Hepatocyte (in vitro differentiated cells): ENCODE results near the gene C7orf25. TPM values are rescaled to one million over a fixed set of nuclear protein-coding genes. Genes with fewer than 3 reads are reported as not detected.

Experiments used
- DNase-seq: peaks from one replicate; pipeline ENCODE4 v3.0.0-alpha.2; 2016; ENCODE audit warnings: low spot score
- H2AFZ ChIP-seq: fragments of 200-600 bp; sonication (generic); 2 replicates; pipeline ENCODE4 v1.6.0; 2016; ENCODE audit warnings: antibody characterized with exemption, mild to moderate bottlenecking
- H3K27ac ChIP-seq: fragments of 200-600 bp; sonication (generic); 2 replicates; pipeline ENCODE4 v1.5.1; 2016; ENCODE audit warnings: mild to moderate bottlenecking
- H3K27me3 ChIP-seq: fragments of 200-600 bp; sonication (generic); 2 replicates; pipeline ENCODE4 v1.6.1; 2016
- H3K36me3 ChIP-seq: fragments of 200-600 bp; sonication (generic); replicated peaks from 2 replicates; pipeline ENCODE4 v1.5.1; 2016; ENCODE audit warnings: low read depth; ENCODE audit not compliant: insufficient read depth
- H3K4me1 ChIP-seq: fragments of 200-600 bp; sonication (generic); 2 replicates; pipeline ENCODE4 v1.5.1; 2016; ENCODE audit warnings: mild to moderate bottlenecking, moderate library complexity; ENCODE audit not compliant: insufficient read depth
- H3K4me2 ChIP-seq: fragments of 200-600 bp; sonication (generic); 2 replicates; pipeline ENCODE4 v1.6.0; 2016
- H3K4me3 ChIP-seq: fragments of 200-600 bp; sonication (generic); 2 replicates; pipeline ENCODE4 v1.5.1; 2016; ENCODE audit warnings: mild to moderate bottlenecking
- H3K79me2 ChIP-seq: fragments of 200-600 bp; sonication (generic); 2 replicates; pipeline ENCODE4 v1.6.0; 2017; ENCODE audit warnings: mild to moderate bottlenecking
- H3K9me2 ChIP-seq: fragments of 200-600 bp; sonication (generic); replicated peaks from 2 replicates; pipeline ENCODE4 v1.6.0; 2017; ENCODE audit warnings: mild to moderate bottlenecking; ENCODE audit not compliant: insufficient read depth
- H3K9me3 ChIP-seq: fragments of 200-600 bp; sonication (generic); 2 replicates; pipeline ENCODE4 v1.5.1; 2016; ENCODE audit warnings: low read depth, mild to moderate bottlenecking
- H4K20me1 ChIP-seq: fragments of 200-600 bp; sonication (generic); 2 replicates; pipeline ENCODE4 v1.6.0; 2016; ENCODE audit warnings: mild to moderate bottlenecking; ENCODE audit not compliant: insufficient read depth, poor library complexity, severe bottlenecking
- CTCF ChIP-seq: fragments of 200-600 bp; sonication (generic); IDR thresholded peaks from 2 replicates; pipeline ENCODE4 v1.5.1; 2016; ENCODE audit warnings: antibody characterized with exemption, mild to moderate bottlenecking; ENCODE audit not compliant: poor library complexity
- EZH2 ChIP-seq: fragments of 200-600 bp; sonication (generic); IDR thresholded peaks from 2 replicates; pipeline ENCODE4 v1.6.1; 2016; ENCODE audit warnings: antibody characterized with exemption, mild to moderate bottlenecking, borderline replicate concordance
- EZH2phosphoT487 ChIP-seq: fragments of 200-600 bp; sonication (generic); IDR thresholded peaks from one replicate; pipeline ENCODE4 v1.6.1; 2018; ENCODE audit warnings: antibody characterized with exemption, mild to moderate bottlenecking, low read depth, moderate library complexity; ENCODE audit not compliant: unreplicated experiment, severe bottlenecking
- whole genome bisulfite sequencing: methylation state at CpG from one replicate; pipeline ENCODE4 v1.1.6; 2016; ENCODE audit warnings: low lambda C conversion rate; ENCODE audit errors: missing lambda C conversion rate; 5-methylcytosine and 5-hydroxymethylcytosine counted together
- polyA plus RNA-seq: library from polyadenylated mRNA; unstranded; fragments of >200 nt; fragmentation: Nextera tagmentation; extraction: Ambion mirVana; gene quantifications from 2 replicates; pipeline ENCODE4 v1.2.1, GENCODE V29; 2016
- total RNA-seq: library from RNA; depleted of rRNA; stranded (reverse); fragments of >200 nt; gene quantifications from 2 replicates; pipeline ENCODE4 v1.2.3, GENCODE V29; 2014

Gene C7orf25
- total and polyA plus RNA-seq, 2 experiments from 2014 or later, result 2.4 to 5.9 TPM

DNA sequence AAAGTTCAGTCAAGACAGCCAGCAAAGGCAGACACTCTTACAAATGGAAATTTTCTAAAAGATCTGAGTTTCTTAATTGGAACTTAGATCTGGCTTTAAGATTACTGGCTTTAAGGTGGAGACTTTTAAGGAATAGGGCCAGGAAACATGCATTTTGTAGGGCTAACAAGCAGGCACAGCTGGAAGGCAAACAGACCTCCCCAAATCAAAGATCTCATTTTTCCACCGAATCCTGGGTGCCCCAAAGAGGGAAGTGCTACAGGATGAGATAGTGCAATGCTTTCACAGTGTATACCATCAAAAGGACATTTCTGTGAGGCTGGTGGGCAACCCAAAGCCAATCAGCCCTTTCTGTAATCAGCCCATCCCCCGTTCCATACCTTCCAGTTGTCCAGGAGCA lies 47.7 kb upstream of the C7orf25 start:
- Histone ChIP-seq H3K4me2 (no peak overlapping the region), H2AFZ (no peak overlapping the region), H3K79me2 (no peaks in the 10 kb centered on the region), H3K27me3 (no peaks in the 10 kb centered on the region), H3K4me3 (no peak overlapping the region), H4K20me1 (no peaks in the 10 kb centered on the region), H3K9me2 (no peaks in the 10 kb centered on the region), H3K36me3 (no peaks in the 10 kb centered on the region), H3K27ac (no peak overlapping the region), H3K9me3 (no peaks in the 10 kb centered on the region), H3K4me1 (no peaks in the 10 kb centered on the region)
- 88% methylated on average over 2 of the region's 2 CpGs for WGBS
- TF ChIP-seq EZH2 (no peak), EZH2phosphoT487 (no peak), CTCF (no peak)
- DNase-seq, result no peak

- TF ChIP-seq EZH2phosphoT487 (no peak), EZH2 (no peak), CTCF (no peak)
- no peaks in the 10 kb centered on the region for H3K9me2 ChIP-seq
- no peak overlapping the region for H2AFZ ChIP-seq
- no peaks in the 10 kb centered on the region for H3K79me2 ChIP-seq
- DNase-seq, result no peak
- no peak overlapping the region for H3K4me3 ChIP-seq
- no peaks in the 10 kb centered on the region for H3K36me3 ChIP-seq
- no peaks in the 10 kb centered on the region for H3K27me3 ChIP-seq
- H3K9me3 ChIP-seq, result no peaks in the 10 kb centered on the region
- H3K27ac ChIP-seq, result no peak overlapping the region
- H3K4me1 ChIP-seq, result no peaks in the 10 kb centered on the region
- H3K4me2 ChIP-seq, result no peak overlapping the region
- H4K20me1 ChIP-seq, result no peaks in the 10 kb centered on the region
Observed at GRCh38 chr7:42956062-42956461, 44.2 kb upstream of the C7orf25 start.

DNA sequence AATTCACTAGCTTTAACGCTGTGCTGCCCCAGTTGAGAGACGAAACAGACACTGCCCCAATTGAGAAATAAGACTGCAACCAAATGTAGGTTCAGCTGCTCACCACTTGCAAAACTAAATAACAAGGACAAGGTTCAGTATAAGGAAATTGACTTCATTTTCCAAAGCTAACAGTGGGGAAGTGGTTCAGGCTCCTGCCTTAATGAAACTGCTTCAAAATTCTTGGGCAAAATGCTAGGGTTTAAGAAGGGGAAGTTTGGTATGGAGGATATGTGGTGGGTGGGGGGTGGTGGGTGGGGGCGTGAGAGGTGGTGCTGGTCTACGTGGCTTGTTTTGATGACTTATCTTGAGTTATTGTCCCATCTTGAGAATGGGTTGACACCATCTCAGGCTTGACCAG lies 42.1 kb upstream of the C7orf25 start:
- Histone ChIP-seq H3K4me1 (no peaks in the 10 kb centered on the region), H2AFZ (no peak overlapping the region), H4K20me1 (no peaks in the 10 kb centered on the region), H3K79me2 (no peaks in the 10 kb centered on the region), H3K9me3 (no peaks in the 10 kb centered on the region), H3K9me2 (no peaks in the 10 kb centered on the region), H3K36me3 (no peaks in the 10 kb centered on the region), H3K27me3 (no peaks in the 10 kb centered on the region), H3K27ac (no peak overlapping the region), H3K4me2 (no peak overlapping the region), H3K4me3 (no peak overlapping the region)
- 88% methylated on average over 4 of the region's 4 CpGs for WGBS
- no peak for DNase-seq
- no peak for TF ChIP-seq CTCF
- no peak for TF ChIP-seq EZH2
- TF ChIP-seq EZH2phosphoT487, result no peak

DNA sequence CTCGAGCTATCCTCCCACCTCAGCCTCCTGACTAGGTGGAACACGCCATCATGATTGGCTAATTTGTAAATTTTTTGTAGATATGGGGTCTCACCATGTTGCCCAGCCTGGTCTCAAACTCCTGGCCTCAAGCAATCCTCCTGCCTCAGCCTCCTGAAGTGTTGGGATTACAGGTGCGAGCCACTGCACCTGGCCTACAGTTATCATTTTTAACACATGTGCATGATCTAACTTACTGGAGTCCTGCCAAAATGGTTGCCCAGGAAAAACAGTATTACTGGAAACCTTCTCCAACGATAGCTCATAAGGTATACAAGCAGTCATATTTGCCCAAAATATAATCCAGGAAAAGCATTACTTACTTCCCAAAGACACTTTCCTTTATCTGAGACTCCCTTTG lies 40.5 kb upstream of the C7orf25 start:
- Histone ChIP-seq H3K36me3 (no peaks in the 10 kb centered on the region), H3K27me3 (no peaks in the 10 kb centered on the region), H3K4me1 (no peaks in the 10 kb centered on the region), H3K4me3 (no peak overlapping the region), H3K27ac (no peak overlapping the region), H4K20me1 (no peaks in the 10 kb centered on the region), H3K4me2 (no peak overlapping the region), H2AFZ (no peak overlapping the region), H3K79me2 (no peaks in the 10 kb centered on the region), H3K9me2 (no peaks in the 10 kb centered on the region), H3K9me3 (no peaks in the 10 kb centered on the region)
- 87% methylated on average over 4 of the region's 4 CpGs for WGBS
- TF ChIP-seq EZH2phosphoT487 (no peak), CTCF (no peak), EZH2 (no peak)
- DNase-seq, result no peak
